ENCODE results near the gene FBXO3.
A peak's percentile ranks its signal among the peaks of the same experiment; 100 is the strongest.
"Not testable (repeated sequence)": the region's sequence is repeated elsewhere in the genome, so short reads cannot be mapped to it uniquely, and the experiment has no call there.

Gene FBXO3

GRCh38 chr11:33733980-33734379 is 40.3 kb downstream of the FBXO3 start:
- POLR2A ChIA-PET (ENCODE audit: low non-redundant PET), result interaction anchor here (1.0 kb wide), 1 partner anchor 43 kb away, joined by 3 read pairs; no protein-coding TSS in a partner anchor
- TF ChIP-seq CTCF (conservative IDR thresholded peaks at IDR 0.05; ENCODE audit: low read depth), result no peak
- DNase-seq (ENCODE audit: low spot score), result no peak
- CTCF ChIA-PET, result interaction anchor here (0.7 to 1.0 kb wide), 4 partner anchors 10 to 374 kb away, joined by 3 read pairs; no protein-coding TSS in a partner anchor
- peak overlapping the region; percentile 89 for H3K27ac ChIP-seq

GRCh38 chr11:33731723-33732531 is 42.4 kb downstream of the FBXO3 start:
- TF ChIP-seq CTCF (conservative IDR thresholded peaks at IDR 0.05; ENCODE audit: low read depth), result no peak
- ChIA-PET POLR2A (ENCODE audit: low non-redundant PET) (no interaction called here), CTCF (interaction anchor here (0.7 kb wide), 1 partner anchor 190 kb away, joined by 3 read pairs; no protein-coding TSS in a partner anchor)
- no peak for DNase-seq (ENCODE audit: low spot score)
- no peak overlapping the region for H3K27ac ChIP-seq

GRCh38 chr11:33730716-33731115 is 43.6 kb downstream of the FBXO3 start:
- no peak for DNase-seq (ENCODE audit: low spot score)
- no peak for TF ChIP-seq CTCF (conservative IDR thresholded peaks at IDR 0.05; ENCODE audit: low read depth)
- POLR2A ChIA-PET (ENCODE audit: low non-redundant PET), result no interaction called here
- CTCF ChIA-PET, result no interaction called here
- H3K27ac ChIP-seq, result no peak overlapping the region

- DNase-seq (ENCODE audit: low spot score); POLR2A ChIA-PET (ENCODE audit: low non-redundant PET); CTCF ChIA-PET; H3K27ac ChIP-seq: not testable (repeated sequence)
Measured at GRCh38 chr11:33729072-33729664, 45.2 kb downstream of the FBXO3 start.

DNA sequence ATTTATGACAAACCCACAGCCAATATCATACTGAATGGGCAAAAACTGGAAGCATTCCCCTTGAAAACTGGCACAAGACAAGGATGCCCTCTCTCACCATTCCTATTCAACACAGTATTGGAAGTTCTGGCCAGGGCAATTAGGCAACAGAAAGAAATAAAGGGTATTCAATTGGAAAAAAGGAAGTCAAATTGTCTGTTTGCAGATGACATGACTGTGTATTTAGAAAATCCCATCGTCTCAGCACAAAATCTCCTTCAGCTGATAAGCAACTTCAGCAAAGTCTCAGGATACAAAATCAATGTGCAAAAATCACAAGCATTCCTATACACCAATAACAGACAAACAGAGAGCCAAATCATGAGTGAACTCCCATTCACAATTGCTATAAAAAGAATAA is 46.8 kb downstream of the FBXO3 start:
- CTCF ChIA-PET; POLR2A ChIA-PET (ENCODE audit: low non-redundant PET); DNase-seq (ENCODE audit: low spot score); H3K27ac ChIP-seq: not testable (repeated sequence)

DNA sequence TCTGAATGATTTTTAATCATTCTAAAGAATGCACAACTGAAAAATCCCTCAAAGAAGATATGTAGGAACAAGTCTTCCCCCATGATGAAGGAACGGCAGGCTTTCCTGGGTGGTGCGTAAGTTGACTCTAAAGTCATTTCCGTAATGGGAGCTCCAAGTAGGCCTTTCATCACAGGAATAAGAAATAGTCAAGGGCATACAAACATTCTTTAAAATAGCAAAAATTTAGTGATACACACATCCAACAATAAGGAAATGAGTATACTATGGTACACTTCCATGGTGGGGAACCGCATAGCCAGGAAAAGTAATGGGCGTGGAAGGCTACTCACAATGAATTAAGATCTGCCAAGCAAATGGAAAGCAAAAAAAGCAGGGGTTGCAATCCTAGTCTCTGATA is 48.8 kb downstream of the FBXO3 start:
- H3K27ac ChIP-seq, result no peak overlapping the region
- ChIA-PET POLR2A (ENCODE audit: low non-redundant PET) (no interaction called here), CTCF (no interaction called here)
- TF ChIP-seq CTCF (conservative IDR thresholded peaks at IDR 0.05; ENCODE audit: low read depth), result no peak
- DNase-seq (ENCODE audit: low spot score), result no peak

DNA sequence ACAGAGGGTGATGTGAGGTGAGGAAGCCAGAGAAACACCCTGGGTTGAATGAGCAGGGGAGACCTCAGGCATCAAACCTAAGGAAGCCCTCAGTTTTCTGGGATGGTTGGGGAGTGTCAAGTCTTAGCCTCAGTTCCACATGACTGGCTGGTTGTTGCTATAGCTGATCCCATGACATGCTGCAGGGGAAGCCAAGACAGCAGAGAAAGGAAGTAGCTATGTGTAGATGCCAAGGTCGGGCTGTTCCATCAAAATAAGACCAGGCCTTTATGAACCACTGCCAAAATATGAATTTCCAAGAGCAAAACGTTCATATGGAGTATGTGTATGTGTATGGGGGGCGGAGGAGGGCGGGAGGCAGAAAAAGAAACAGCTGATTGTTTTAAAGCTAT is 49.7 kb downstream of the FBXO3 start:
- no peak for TF ChIP-seq CTCF (conservative IDR thresholded peaks at IDR 0.05; ENCODE audit: low read depth)
- no peak for DNase-seq (ENCODE audit: low spot score)
- ChIA-PET POLR2A (ENCODE audit: low non-redundant PET) (no interaction called here), CTCF (interaction anchor here (1.5 kb wide), 1 partner anchor 10 kb away, joined by 3 read pairs; no protein-coding TSS in a partner anchor)
- peak overlapping the region; percentile 89 for H3K27ac ChIP-seq
